Astrocyte (in vitro differentiated cells and primary cell): ENCODE data around the gene GRAP2.

ENCODE experiments used
- CTCF ChIP-seq: IDR thresholded peaks from 2 replicates; pipeline ENCODE4 v1.5.1; 2011; ENCODE audit warnings: low read depth, mild to moderate bottlenecking, inconsistent platforms, low read length, moderate library complexity; ENCODE audit not compliant: insufficient read depth
- EZH2 ChIP-seq: IDR thresholded peaks from 2 replicates; pipeline ENCODE4 v1.6.1; 2012; ENCODE audit warnings: mild to moderate bottlenecking, low read length, inconsistent platforms; ENCODE audit not compliant: insufficient read depth

- no peak for TF ChIP-seq CTCF
- no peak for TF ChIP-seq EZH2
Observed at GRCh38 chr22:39970742-39971141, 69.9 kb downstream of the GRAP2 start.
